ENCODE data around the gene IDH3A.

IDH3A gene

GRCh38 chr15:78130466-78131294 is 18.5 kb upstream of the IDH3A start:
- Histone ChIP-seq H3K27me3 (ENCODE audit: control insufficient read depth, insufficient read depth, low read length) (no peaks in the 10 kb centered on the region), H3K9ac (ENCODE audit: low read length) (peak overlapping the region; percentile 49), H3K27ac (ENCODE audit: low read depth, low read length) (no peak overlapping the region), H3K4me3 (ENCODE audit: low read depth, low read length) (peak overlapping the region; percentile 98), H3K4me1 (ENCODE audit: control insufficient read depth, insufficient read depth, low read length) (peaks cover 18% of the 10 kb centered on the region; the same call in 1 of the 2 replicates), H3K9me3 (ENCODE audit: control insufficient read depth, insufficient read depth, low read depth, low read length) (no peaks in the 10 kb centered on the region), H3K36me3 (ENCODE audit: control insufficient read depth, insufficient read depth, low read length) (no peaks in the 10 kb centered on the region)

- H3K27me3 ChIP-seq (ENCODE audit: control insufficient read depth, insufficient read depth, low read length) = no peaks in the 10 kb centered on the region
- H3K27ac ChIP-seq (ENCODE audit: low read depth, low read length) = peak within 1 kb of the TSS; percentile 69; the same call in 1 of the 2 replicates
- H3K36me3 ChIP-seq (ENCODE audit: control insufficient read depth, insufficient read depth, low read length) = no peaks in the 10 kb centered on the region
- peak within 1 kb of the TSS; percentile 75 for H3K9ac ChIP-seq (ENCODE audit: low read length)
- peaks cover 24% of the 10 kb centered on the region; the same call in 1 of the 2 replicates for H3K4me1 ChIP-seq (ENCODE audit: control insufficient read depth, insufficient read depth, low read length)
- no peaks in the 10 kb centered on the region for H3K9me3 ChIP-seq (ENCODE audit: control insufficient read depth, insufficient read depth, low read depth, low read length)
- peak within 1 kb of the TSS; percentile 98 for H3K4me3 ChIP-seq (ENCODE audit: low read depth, low read length)
These were observed 17.7 kb upstream of the IDH3A start, which contains the start of gene CIB2 for GRCh38 chr15:78131295-78132061. Gene CIB2, minus strand, starts transcription at chr15:78131445. Its CDS starts 230 bp downstream, at chr15:78131215.

DNA sequence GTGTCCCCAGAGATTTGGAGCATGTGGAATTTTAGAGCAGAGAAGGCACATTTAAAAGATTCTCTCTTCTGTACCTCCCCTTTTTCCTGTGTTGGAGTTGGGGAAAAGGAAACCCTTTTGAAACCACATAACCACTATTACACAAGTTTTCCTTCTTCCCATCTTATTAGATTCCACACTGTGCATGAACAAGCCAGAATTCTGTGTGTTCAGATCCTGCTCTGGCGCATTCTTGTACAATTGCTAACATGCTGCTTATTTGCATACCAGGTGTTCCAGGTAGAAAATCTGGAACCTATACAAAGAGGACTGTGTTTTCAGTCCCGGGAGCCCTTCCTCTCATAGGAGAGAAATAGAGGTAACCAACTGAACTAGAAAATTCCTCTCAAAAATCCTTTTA is 15.4 kb upstream of the IDH3A start:
- Histone ChIP-seq H3K9ac (ENCODE audit: low read length) (no peak overlapping the region), H3K9me3 (ENCODE audit: control insufficient read depth, insufficient read depth, low read depth, low read length) (no peaks in the 10 kb centered on the region), H3K4me1 (ENCODE audit: control insufficient read depth, insufficient read depth, low read length) (peaks cover 22% of the 10 kb centered on the region; the same call in 1 of the 2 replicates), H3K4me3 (ENCODE audit: low read depth, low read length) (no peak overlapping the region), H3K27me3 (ENCODE audit: control insufficient read depth, insufficient read depth, low read length) (no peaks in the 10 kb centered on the region), H3K36me3 (ENCODE audit: control insufficient read depth, insufficient read depth, low read length) (no peaks in the 10 kb centered on the region), H3K27ac (ENCODE audit: low read depth, low read length) (no peak overlapping the region)

- peaks cover 6% of the 10 kb centered on the region; the same call in 1 of the 2 replicates for H3K4me1 ChIP-seq (ENCODE audit: control insufficient read depth, insufficient read depth, low read length)
- H3K27me3 ChIP-seq (ENCODE audit: control insufficient read depth, insufficient read depth, low read length) = no peaks in the 10 kb centered on the region
- H3K9ac ChIP-seq (ENCODE audit: low read length) = no peak overlapping the region
- no peak overlapping the region for H3K4me3 ChIP-seq (ENCODE audit: low read depth, low read length)
- H3K36me3 ChIP-seq (ENCODE audit: control insufficient read depth, insufficient read depth, low read length) = no peaks in the 10 kb centered on the region
- no peak overlapping the region for H3K27ac ChIP-seq (ENCODE audit: low read depth, low read length)
- H3K9me3 ChIP-seq (ENCODE audit: control insufficient read depth, insufficient read depth, low read depth, low read length) = no peaks in the 10 kb centered on the region
These were observed 9.6 kb upstream of the IDH3A start for GRCh38 chr15:78139578-78139977.

- Histone ChIP-seq H3K4me3 (ENCODE audit: low read depth, low read length) (no peak overlapping the region), H3K36me3 (ENCODE audit: control insufficient read depth, insufficient read depth, low read length) (no peaks in the 10 kb centered on the region), H3K27ac (ENCODE audit: low read depth, low read length) (no peak overlapping the region), H3K9ac (ENCODE audit: low read length) (no peak overlapping the region), H3K27me3 (ENCODE audit: control insufficient read depth, insufficient read depth, low read length) (no peaks in the 10 kb centered on the region), H3K9me3 (ENCODE audit: control insufficient read depth, insufficient read depth, low read depth, low read length) (no peaks in the 10 kb centered on the region), H3K4me1 (ENCODE audit: control insufficient read depth, insufficient read depth, low read length) (peaks cover 6% of the 10 kb centered on the region; the same call in 1 of the 2 replicates)
These were observed 8.9 kb upstream of the IDH3A start for GRCh38 chr15:78140292-78140691.

DNA sequence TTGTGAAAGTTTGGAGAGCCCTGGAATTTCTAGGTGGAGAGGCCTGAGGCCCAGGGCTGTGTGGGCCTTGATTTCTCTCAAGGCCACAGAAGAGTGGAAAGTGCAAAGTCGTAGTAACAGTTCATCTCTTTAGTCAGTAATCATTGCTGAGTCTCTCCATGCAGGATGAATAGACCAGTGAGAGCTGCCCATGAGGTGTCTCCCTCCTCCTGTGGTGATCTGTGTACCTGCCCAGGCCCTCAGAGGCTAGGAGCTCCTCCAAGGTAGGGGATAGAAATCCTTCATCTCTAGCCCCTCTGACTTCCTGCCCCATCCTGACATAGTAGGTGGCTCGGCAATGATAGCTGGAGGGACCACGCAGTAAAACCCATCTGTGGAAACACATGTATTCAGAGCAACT is 6.8 kb upstream of the IDH3A start:
- no peaks in the 10 kb centered on the region for H3K9me3 ChIP-seq (ENCODE audit: control insufficient read depth, insufficient read depth, low read depth, low read length)
- H3K9ac ChIP-seq (ENCODE audit: low read length) = no peak overlapping the region
- no peak overlapping the region for H3K27ac ChIP-seq (ENCODE audit: low read depth, low read length)
- H3K27me3 ChIP-seq (ENCODE audit: control insufficient read depth, insufficient read depth, low read length) = no peaks in the 10 kb centered on the region
- H3K4me1 ChIP-seq (ENCODE audit: control insufficient read depth, insufficient read depth, low read length) = no peaks in the 10 kb centered on the region
- no peak overlapping the region for H3K4me3 ChIP-seq (ENCODE audit: low read depth, low read length)
- no peaks in the 10 kb centered on the region for H3K36me3 ChIP-seq (ENCODE audit: control insufficient read depth, insufficient read depth, low read length)

DNA sequence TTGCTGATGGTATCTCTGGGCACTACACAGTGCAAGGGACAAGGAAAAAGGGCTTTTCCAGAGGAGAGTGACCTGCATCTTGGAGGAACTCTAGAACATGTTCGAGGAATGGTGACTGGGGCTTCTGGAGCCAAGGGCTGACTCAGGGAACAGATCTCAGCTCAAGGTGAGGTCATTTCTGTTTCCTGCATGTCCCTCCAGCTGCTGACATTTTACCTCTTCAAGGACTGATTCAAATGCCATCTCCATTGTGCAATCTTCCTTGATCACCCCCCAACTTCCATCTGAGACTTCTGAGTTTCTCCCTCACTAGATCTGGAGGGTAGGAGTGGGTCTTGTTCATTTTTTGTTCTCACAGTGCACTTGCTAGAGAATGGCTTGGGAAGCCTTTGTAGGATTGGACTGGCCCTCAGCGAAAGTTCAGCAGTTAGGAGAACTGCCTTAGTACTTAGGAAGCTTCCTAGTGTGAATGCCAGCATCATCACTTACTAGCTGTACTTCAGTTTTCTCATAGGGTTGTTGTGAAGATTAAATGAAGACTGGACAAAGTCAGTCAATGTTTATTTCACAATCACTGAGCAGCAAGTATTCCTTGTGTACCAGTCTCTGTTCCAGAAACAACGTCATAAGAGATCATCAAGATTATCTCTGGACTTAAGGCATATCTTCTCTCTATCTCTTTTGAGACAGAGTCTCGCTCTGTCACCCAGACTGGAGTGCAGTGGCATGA is 2.6 kb upstream of the IDH3A start:
- Histone ChIP-seq H3K9me3 (ENCODE audit: control insufficient read depth, insufficient read depth, low read depth, low read length) (no peaks in the 10 kb centered on the region), H3K36me3 (ENCODE audit: control insufficient read depth, insufficient read depth, low read length) (no peaks in the 10 kb centered on the region), H3K27me3 (ENCODE audit: control insufficient read depth, insufficient read depth, low read length) (no peaks in the 10 kb centered on the region), H3K4me3 (ENCODE audit: low read depth, low read length) (no peak overlapping the region), H3K9ac (ENCODE audit: low read length) (no peak overlapping the region), H3K4me1 (ENCODE audit: control insufficient read depth, insufficient read depth, low read length) (peaks cover 13% of the 10 kb centered on the region), H3K27ac (ENCODE audit: low read depth, low read length) (no peak overlapping the region)

GRCh38 chr15:78147566-78147965 is 1.6 kb upstream of the IDH3A start:
- Histone ChIP-seq H3K27ac (ENCODE audit: low read depth, low read length) (no peak overlapping the region), H3K36me3 (ENCODE audit: control insufficient read depth, insufficient read depth, low read length) (no peaks in the 10 kb centered on the region), H3K27me3 (ENCODE audit: control insufficient read depth, insufficient read depth, low read length) (no peaks in the 10 kb centered on the region), H3K9ac (ENCODE audit: low read length) (no peak overlapping the region), H3K9me3 (ENCODE audit: control insufficient read depth, insufficient read depth, low read depth, low read length) (no peaks in the 10 kb centered on the region), H3K4me1 (ENCODE audit: control insufficient read depth, insufficient read depth, low read length) (peaks cover 13% of the 10 kb centered on the region), H3K4me3 (ENCODE audit: low read depth, low read length) (no peak overlapping the region)

DNA sequence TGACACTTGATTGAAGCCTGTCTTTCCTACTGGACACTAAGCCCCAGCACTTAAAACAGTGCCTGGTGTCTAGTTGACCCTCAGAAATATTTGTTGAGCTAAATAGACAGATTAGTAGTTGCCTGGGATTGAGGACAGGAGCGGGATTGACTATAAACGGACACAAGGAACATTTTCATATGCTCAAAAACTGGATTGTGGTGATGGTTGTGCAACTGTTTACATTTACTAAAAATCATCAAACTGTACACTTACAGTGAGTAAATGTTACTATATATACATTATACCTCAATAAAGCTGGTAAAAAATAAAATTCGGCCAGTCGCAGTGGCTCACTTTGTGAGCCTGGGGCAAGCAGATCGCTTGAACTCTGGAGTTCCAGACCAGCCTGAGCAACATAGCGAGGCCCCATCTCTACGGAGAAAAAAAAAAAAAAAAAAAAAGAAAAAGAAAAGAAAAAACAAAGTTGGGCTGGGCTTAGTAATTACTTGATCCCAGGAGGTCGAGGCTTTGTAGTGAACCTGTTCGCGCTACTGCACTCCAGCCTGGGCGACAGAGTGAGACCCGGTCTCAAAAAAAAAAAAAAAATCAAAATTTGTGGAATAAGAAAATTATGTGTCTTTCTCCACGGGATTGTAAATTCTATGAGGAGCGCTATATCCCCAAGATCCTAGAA is 632 bp upstream of the IDH3A start:
- peak overlapping the region; percentile 87 for H3K4me3 ChIP-seq (ENCODE audit: low read depth, low read length)
- no peaks in the 10 kb centered on the region for H3K9me3 ChIP-seq (ENCODE audit: control insufficient read depth, insufficient read depth, low read depth, low read length)
- H3K4me1 ChIP-seq (ENCODE audit: control insufficient read depth, insufficient read depth, low read length) = peaks cover 13% of the 10 kb centered on the region
- no peaks in the 10 kb centered on the region for H3K36me3 ChIP-seq (ENCODE audit: control insufficient read depth, insufficient read depth, low read length)
- H3K27ac ChIP-seq (ENCODE audit: low read depth, low read length) = no peak overlapping the region
- peak overlapping the region; percentile 47 for H3K9ac ChIP-seq (ENCODE audit: low read length)
- H3K27me3 ChIP-seq (ENCODE audit: control insufficient read depth, insufficient read depth, low read length) = no peaks in the 10 kb centered on the region

All from HUES6 (cell line).